Loucy (cell line): Measurements from ENCODE around the gene LGALS3BP.

Source experiments
- EZH2phosphoT487 ChIP-seq: fragments of 200-600 bp; IDR thresholded peaks from 2 replicates; pipeline ENCODE4 v1.6.1; 2018; ENCODE audit warnings: antibody characterized with exemption, mild to moderate bottlenecking, moderate library complexity, borderline replicate concordance
- TF ChIP-seq, protein P1 (sequence below): fragments of 200-600 bp; sonication (generic); conservative IDR thresholded peaks from 2 replicates; pipeline ENCODE4 v1.5.1; 2014; ENCODE audit warnings: mild to moderate bottlenecking, antibody characterized with exemption, low read length

DNA sequence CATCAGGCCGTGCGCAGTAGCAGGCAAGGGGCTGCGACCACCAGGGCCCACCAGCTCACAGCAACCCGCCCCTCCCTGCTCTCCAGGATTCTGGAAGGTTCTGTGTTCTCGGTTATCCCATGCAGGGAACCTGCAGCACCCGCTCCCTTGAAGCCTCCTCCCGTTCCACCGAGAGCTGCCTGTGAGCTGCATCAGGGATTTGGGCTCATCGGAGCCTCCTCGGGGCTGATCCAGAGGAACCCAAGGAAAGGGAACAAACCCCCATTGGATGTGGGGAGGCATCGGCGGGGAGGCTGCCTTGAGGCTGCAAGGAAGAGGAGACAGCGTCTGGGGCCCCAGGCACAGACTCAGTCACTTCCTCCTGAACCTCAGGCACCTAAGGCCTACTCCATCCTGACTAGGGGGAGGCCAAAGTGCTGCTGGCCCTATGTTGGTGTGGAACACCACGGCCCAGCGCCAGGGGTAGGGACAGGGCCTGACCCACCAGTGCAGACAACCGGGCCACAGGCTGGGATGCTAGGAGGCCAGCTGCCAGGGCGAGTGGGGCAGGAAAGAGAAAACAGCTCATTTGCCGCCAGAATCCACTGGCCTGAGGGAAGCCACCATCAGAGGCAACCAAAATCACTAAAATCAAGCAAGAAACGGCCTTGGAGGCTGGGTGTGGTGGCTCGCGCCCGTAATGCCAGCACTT is 14.4 kb upstream of the LGALS3BP start:
- TF ChIP-seq, protein P1, sequence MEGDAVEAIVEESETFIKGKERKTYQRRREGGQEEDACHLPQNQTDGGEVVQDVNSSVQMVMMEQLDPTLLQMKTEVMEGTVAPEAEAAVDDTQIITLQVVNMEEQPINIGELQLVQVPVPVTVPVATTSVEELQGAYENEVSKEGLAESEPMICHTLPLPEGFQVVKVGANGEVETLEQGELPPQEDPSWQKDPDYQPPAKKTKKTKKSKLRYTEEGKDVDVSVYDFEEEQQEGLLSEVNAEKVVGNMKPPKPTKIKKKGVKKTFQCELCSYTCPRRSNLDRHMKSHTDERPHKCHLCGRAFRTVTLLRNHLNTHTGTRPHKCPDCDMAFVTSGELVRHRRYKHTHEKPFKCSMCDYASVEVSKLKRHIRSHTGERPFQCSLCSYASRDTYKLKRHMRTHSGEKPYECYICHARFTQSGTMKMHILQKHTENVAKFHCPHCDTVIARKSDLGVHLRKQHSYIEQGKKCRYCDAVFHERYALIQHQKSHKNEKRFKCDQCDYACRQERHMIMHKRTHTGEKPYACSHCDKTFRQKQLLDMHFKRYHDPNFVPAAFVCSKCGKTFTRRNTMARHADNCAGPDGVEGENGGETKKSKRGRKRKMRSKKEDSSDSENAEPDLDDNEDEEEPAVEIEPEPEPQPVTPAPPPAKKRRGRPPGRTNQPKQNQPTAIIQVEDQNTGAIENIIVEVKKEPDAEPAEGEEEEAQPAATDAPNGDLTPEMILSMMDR: no peak
- TF ChIP-seq EZH2phosphoT487: no peak
